OCI-LY1 (cell line): Measurements from ENCODE around the gene PARD3B.

Experiments
- H2AFZ ChIP-seq: fragments of 200-600 bp; sonication (generic), shearing (Covaris generic); 2 replicates; pipeline ENCODE4 v1.6.0; 2014; ENCODE audit warnings: antibody characterized with exemption, mild to moderate bottlenecking, low read length
- H3F3A ChIP-seq: fragments of 200-600 bp; sonication (generic), shearing (Covaris generic); 2 replicates; pipeline ENCODE4 v1.6.0; 2014; ENCODE audit warnings: mild to moderate bottlenecking, antibody characterized with exemption, low read length, moderate library complexity; ENCODE audit not compliant: insufficient read depth
- H3K27ac ChIP-seq: fragments of 200-600 bp; sonication (generic); 2 replicates; pipeline ENCODE4 v1.5.1; 2014; ENCODE audit warnings: low read length, mixed run types, mild to moderate bottlenecking, low read depth; ENCODE audit not compliant: poor library complexity, severe bottlenecking
- H3K27me3 ChIP-seq: fragments of 200-600 bp; sonication (generic); 2 replicates; pipeline ENCODE4 v1.6.0; 2014; ENCODE audit warnings: antibody characterized with exemption, mild to moderate bottlenecking, low read length, moderate library complexity; ENCODE audit not compliant: insufficient read depth
- H3K36me3 ChIP-seq: fragments of 200-600 bp; sonication (generic); 2 replicates; pipeline ENCODE4 v1.6.1; 2014; ENCODE audit warnings: mild to moderate bottlenecking, antibody characterized with exemption, low read length, moderate library complexity, mixed read lengths; ENCODE audit not compliant: insufficient read depth
- H3K4me1 ChIP-seq: fragments of 200-600 bp; sonication (generic); 2 replicates; pipeline ENCODE4 v1.5.1; 2014; ENCODE audit warnings: mild to moderate bottlenecking, low read length, moderate library complexity; ENCODE audit not compliant: insufficient read depth, severe bottlenecking
- H3K4me2 ChIP-seq: fragments of 200-600 bp; sonication (generic), shearing (Covaris generic); 2 replicates; pipeline ENCODE4 v1.6.1; 2014; ENCODE audit warnings: low read length
- H3K4me3 ChIP-seq: fragments of 200-600 bp; sonication (generic); 2 replicates; pipeline ENCODE4 v1.5.1; 2014; ENCODE audit warnings: low read length, low read depth, mild to moderate bottlenecking, mixed read lengths; ENCODE audit not compliant: poor library complexity, severe bottlenecking
- H3K79me2 ChIP-seq: fragments of 200-600 bp; shearing (Covaris generic); 2 replicates; pipeline ENCODE4 v1.6.1; 2016; ENCODE audit warnings: mixed run types, low read length, mixed read lengths; ENCODE audit not compliant: insufficient read depth
- H3K9ac ChIP-seq: fragments of 200-600 bp; sonication (generic), shearing (Covaris generic); 2 replicates; pipeline ENCODE4 v1.6.1; 2014; ENCODE audit warnings: mild to moderate bottlenecking, low read length, mixed read lengths
- H3K9me2 ChIP-seq: fragments of 200-600 bp; sonication (generic), shearing (Covaris generic); 2 replicates; pipeline ENCODE4 v1.6.1; 2014; ENCODE audit warnings: low read depth, mild to moderate bottlenecking, low read length, mixed read lengths
- H3K9me3 ChIP-seq: fragments of 200-600 bp; shearing (Covaris generic); 2 replicates; pipeline ENCODE4 v1.6.1; 2014; ENCODE audit warnings: low read length, mixed read lengths
- H4K20me1 ChIP-seq: fragments of 200-600 bp; sonication (generic), shearing (Covaris generic); 2 replicates; pipeline ENCODE4 v1.6.0; 2016; ENCODE audit warnings: mild to moderate bottlenecking, low read length; ENCODE audit not compliant: insufficient read depth
- EZH2 ChIP-seq: fragments of 200-600 bp; sonication (generic), shearing (Covaris generic); IDR thresholded peaks from 2 replicates; pipeline ENCODE4 v1.8.0; 2017; ENCODE audit warnings: borderline replicate concordance, mixed run types, mild to moderate bottlenecking, antibody characterized with exemption, low read length, moderate library complexity, mixed read lengths
- TF ChIP-seq, protein P1 (sequence below): fragments of 200-600 bp; sonication (generic), shearing (Covaris generic); IDR thresholded peaks from 2 replicates; pipeline ENCODE4 v1.5.1; 2017; ENCODE audit warnings: mild to moderate bottlenecking, antibody characterized with exemption, low read length, moderate library complexity, mixed read lengths

The PARD3B gene

DNA sequence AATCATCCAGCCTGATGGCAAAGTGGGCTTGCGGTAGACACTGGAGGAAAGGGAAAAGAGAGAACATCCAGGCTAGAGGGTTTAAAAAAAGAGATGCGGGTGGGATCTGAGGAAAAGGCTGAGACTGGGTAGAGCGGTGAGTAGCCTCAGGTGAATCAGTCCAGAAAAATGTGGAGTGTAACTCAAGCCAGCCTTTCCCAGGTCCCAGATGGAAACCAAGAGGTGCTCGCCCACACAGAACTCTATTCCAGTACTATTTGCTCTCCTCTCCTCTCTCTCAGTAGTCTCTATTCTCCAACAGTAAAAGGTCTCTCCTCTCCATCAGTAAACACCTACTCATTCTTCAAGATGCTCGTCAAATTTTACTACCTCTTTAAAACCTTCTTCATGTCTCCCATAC is 1098.7 kb downstream of the PARD3B start:
- Histone ChIP-seq H4K20me1 (no peaks in the 10 kb centered on the region), H3K9me3 (no peaks in the 10 kb centered on the region), H2AFZ (no peak overlapping the region), H3F3A (no peaks in the 10 kb centered on the region), H3K9me2 (no peaks in the 10 kb centered on the region), H3K36me3 (no peaks in the 10 kb centered on the region), H3K4me3 (no peak overlapping the region), H3K4me1 (no peaks in the 10 kb centered on the region), H3K27me3 (no peaks in the 10 kb centered on the region), H3K27ac (no peak overlapping the region), H3K9ac (no peak overlapping the region), H3K79me2 (no peaks in the 10 kb centered on the region), H3K4me2 (no peak overlapping the region)
- TF ChIP-seq, protein P1, sequence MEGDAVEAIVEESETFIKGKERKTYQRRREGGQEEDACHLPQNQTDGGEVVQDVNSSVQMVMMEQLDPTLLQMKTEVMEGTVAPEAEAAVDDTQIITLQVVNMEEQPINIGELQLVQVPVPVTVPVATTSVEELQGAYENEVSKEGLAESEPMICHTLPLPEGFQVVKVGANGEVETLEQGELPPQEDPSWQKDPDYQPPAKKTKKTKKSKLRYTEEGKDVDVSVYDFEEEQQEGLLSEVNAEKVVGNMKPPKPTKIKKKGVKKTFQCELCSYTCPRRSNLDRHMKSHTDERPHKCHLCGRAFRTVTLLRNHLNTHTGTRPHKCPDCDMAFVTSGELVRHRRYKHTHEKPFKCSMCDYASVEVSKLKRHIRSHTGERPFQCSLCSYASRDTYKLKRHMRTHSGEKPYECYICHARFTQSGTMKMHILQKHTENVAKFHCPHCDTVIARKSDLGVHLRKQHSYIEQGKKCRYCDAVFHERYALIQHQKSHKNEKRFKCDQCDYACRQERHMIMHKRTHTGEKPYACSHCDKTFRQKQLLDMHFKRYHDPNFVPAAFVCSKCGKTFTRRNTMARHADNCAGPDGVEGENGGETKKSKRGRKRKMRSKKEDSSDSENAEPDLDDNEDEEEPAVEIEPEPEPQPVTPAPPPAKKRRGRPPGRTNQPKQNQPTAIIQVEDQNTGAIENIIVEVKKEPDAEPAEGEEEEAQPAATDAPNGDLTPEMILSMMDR: no peak
- TF ChIP-seq EZH2: no peak

DNA sequence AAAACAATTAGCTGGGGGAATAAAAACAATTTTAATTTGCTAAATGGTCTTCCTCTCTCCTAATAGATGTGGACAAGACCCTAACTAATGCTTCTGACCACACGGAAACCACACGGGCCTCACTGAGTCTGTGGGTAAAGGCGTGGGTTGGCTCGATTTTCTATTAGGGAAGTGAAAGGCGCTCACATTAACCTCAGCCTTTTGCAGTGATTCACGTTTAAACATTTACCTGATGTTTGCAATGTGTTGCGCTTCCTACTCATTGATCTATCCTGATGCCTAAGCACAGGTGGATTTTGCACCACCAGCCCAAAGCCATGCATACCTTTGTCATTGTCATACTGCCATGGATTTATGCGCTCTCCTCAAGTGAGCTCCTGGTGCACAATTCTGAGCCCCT is 1101.4 kb downstream of the PARD3B start:
- TF ChIP-seq EZH2: no peak
- TF ChIP-seq, protein P1: no peak
- Histone ChIP-seq H3K4me2 (no peak overlapping the region), H3K79me2 (no peaks in the 10 kb centered on the region), H3K9ac (no peak overlapping the region), H3F3A (no peaks in the 10 kb centered on the region), H3K36me3 (no peaks in the 10 kb centered on the region), H3K27ac (no peak overlapping the region), H2AFZ (no peak overlapping the region), H3K9me3 (no peaks in the 10 kb centered on the region), H3K4me3 (no peak overlapping the region), H4K20me1 (no peaks in the 10 kb centered on the region), H3K9me2 (no peaks in the 10 kb centered on the region), H3K4me1 (no peaks in the 10 kb centered on the region), H3K27me3 (no peaks in the 10 kb centered on the region; the same call in 1 of the 2 replicates)

DNA sequence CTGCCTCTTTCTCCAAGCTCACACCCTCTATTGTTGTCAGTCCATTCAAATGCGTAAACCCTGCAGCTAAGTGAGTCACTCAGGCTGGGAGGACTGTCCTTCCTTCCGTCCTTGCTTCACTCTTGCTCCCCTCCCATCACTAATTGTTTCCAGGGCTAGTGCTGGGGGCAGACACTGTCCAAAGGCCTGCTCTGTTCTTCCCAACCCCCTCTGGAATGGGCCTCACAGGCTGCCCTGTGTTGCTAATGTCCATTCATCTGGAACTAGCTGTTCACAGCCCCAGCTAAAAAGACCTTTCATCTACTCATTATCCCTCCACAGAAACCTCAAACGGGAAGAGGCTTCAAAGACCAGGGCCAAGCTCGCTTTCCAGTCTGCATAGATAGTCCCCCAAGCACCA is 1105.2 kb downstream of the PARD3B start:
- Histone ChIP-seq H3K4me3 (no peak overlapping the region), H3K4me1 (no peaks in the 10 kb centered on the region), H3K36me3 (no peaks in the 10 kb centered on the region), H2AFZ (no peak overlapping the region), H4K20me1 (no peaks in the 10 kb centered on the region), H3K9me2 (no peaks in the 10 kb centered on the region), H3F3A (no peaks in the 10 kb centered on the region), H3K4me2 (no peak overlapping the region), H3K79me2 (no peaks in the 10 kb centered on the region), H3K9me3 (no peaks in the 10 kb centered on the region), H3K27ac (no peak overlapping the region), H3K9ac (no peak overlapping the region), H3K27me3 (no peaks in the 10 kb centered on the region; the same call in 1 of the 2 replicates)
- TF ChIP-seq, protein P1: no peak
- no peak for TF ChIP-seq EZH2
